NCI-H1048 (cell line): ENCODE data around the gene CHST15.

ENCODE experiments used
- DNase-seq: peaks from one replicate; lab custom pipeline; 2025; lab: John Stamatoyannopoulos, UW

The CHST15 gene

DNA sequence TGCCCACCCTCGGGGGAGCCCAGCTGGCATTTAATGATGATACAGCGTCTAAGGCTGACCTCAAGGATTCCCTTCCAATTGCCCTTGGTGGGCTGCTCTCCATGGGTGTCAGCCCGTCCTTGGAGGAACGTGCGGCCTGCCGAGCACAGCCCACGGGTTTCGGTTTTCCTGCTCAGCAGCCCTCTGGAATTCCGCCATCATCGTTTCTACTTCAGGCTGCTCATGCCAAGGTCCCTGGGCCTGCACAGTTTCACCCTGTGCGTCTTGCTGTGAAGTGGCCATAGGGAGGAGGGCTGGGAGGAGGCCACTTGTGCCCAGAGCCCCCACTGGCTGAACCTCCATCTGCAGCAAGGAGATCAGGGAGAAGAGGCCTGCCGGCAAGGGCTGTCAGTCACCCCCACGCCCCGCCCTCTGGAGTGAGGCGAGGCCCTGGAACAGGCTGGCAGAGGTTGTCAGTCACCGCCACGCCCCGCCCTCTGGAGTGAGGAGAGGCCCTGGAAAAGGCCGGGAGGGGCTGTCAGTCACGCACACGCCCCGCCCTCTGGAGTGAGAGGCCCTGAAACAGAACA is 82.8 kb downstream of the CHST15 start:
- no peak for DNase-seq

DNA sequence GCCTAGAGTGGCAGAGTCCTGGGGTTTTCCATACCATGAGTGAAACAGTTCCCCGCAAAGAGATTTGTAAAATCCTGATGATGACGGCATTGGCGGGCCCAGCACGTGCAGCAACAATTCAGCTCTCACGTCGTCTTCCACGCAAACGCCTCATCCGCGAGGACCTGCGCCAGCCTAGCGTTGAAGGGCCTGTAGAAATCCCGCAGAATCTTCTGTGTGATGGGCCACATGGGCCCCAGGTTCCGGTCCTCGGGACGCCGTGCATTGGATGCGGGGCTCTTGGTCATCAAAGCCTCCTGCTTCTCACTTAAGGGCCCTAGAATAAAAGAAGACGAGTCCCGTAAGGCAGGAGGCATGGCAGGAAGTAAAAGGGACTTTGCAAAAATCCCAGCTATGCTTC is 83.4 kb downstream of the CHST15 start:
- DNase-seq: no peak

DNA sequence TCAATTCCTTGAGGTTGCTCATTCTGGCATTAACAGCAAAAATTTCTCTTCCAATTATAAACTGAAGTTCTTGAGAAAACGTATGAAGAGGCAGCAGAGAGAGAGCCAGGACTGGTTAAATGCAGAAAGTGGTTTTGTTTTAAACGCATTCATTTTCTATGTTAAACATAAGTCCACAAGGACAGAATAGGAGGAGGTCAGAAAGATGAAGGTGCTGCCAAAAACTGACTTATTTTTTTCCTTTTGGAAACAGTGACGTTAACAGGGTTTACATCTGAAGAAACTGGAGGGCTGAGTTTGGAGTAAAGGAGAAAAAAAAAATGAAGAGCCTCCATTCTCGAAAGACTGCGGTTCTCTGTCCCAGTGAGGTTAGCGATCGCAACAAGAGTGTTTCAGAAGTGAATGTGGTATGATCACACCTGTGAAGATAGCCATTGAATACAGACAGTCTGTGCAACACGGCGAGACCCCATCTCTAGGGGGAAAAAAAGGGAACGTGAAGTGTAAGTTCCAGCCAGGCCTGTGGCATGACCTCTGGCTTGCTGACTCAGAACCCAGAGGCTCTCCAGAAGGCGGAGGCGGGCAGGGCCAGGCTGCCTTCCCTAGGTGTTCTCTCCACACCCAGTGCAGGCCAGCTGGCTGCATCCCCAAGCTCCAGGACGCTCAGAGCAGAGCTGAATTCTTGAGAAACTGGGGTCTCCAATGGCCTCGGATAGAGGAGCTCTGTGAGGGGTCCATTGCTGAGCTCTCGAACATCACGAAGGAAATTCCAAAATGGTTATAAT is 84.0 kb downstream of the CHST15 start:
- no peak for DNase-seq

DNA sequence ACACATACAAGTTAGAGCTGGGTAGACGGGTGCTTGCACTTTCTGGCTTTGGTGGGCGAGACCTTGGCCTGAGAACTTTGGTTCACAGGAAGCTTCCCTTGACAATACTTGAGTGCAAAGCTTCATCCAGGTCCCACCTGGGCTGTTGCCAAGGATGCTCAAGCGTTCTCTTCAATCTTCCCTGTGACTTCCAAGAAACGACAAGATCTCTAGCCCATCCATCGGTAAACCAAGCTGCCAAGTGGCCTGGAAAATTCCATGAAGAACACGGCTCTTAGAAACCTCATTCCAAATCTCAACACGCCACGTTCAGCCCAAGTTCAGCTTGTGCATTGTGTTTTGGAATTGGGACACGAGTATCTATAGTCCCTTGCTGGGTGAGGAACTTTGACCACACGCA is 84.7 kb downstream of the CHST15 start:
- no peak for DNase-seq

DNA sequence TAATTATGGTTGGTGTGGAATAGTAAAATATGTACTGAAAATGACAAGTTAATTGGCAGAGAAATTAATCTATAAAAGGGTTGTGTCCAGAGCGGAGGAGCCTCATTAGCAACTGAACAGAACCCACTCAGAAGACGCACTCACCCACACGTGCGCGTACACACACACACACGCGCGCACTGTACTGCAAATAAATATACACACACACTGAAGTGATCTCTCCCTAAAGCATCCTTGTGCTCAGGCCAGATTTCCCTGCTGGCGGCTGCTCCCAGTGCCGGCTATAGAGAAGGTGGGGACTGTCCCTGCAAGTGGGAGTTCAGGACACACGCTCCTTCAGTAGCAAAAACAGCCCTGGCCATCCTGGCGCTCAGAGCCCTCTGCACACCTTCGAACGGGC is 85.2 kb downstream of the CHST15 start:
- DNase-seq: no peak

DNA sequence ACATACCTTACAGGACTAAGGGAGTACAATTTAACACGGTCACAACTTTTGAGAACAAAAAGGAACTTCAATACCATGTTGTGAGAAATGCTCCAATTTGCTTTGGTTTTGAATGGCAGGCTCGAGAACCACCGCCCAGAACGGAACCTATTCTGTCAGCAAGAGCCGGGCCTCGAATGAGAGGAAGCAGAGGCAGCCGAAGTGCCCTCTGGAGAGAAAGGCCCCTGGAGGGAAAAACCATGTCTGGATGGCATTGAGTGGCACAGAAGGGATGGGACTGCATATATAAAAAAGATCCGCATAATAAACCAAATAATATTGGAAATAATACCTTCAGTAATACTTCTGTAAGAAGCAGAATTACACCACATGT is 85.6 kb downstream of the CHST15 start:
- DNase-seq: no peak

DNA sequence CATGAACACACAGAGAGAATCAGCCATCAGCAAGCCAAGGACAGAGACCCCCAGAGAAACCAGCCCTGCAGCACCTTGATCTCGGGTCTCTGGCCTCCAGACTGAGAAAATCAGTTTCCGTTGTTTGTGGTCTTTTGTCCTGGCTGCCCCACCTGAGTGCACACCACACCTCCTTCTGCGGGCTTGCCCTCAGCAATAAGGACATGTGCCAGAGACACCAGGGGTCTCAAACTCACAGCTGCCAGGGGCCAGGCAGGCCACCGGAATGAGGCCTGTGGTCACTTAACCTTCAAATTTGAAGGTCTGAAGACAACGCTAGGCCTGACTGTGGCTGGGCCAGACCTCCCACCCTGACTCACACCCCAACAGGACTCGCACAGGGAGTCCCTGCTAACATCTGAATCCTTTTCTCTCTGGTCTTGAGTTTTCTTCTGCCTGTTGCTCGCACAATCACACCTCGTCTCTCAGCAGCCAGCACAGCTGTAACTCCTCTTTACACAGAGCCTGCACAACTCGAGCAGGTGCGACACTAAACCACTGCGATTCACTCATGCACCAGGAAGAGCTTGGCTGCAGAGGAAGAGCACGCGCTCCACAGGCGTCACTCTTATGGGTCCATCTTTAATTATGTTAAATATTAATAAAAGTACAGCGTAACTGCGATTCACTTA is 86.2 kb downstream of the CHST15 start:
- DNase-seq: no peak

DNA sequence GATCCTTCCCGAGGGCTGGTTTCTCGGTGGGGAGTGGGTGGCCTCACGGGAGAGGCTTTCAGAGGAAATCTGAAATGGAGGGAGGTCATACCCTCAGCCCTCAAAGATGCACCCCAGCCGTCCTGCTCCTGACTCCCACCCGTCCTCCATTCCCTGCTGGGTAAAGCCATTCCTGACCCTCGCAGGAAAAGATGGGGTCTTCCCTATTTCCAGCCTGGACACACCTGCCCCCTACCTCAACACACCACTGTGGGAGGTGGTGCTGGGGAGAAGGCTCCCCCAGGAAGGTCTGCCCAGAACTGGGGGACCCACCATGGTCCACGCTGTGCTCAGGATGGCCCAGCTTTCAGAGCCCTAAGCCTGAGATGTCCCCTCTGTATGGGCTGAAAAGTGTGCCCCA is 86.9 kb downstream of the CHST15 start:
- DNase-seq: no peak

DNA sequence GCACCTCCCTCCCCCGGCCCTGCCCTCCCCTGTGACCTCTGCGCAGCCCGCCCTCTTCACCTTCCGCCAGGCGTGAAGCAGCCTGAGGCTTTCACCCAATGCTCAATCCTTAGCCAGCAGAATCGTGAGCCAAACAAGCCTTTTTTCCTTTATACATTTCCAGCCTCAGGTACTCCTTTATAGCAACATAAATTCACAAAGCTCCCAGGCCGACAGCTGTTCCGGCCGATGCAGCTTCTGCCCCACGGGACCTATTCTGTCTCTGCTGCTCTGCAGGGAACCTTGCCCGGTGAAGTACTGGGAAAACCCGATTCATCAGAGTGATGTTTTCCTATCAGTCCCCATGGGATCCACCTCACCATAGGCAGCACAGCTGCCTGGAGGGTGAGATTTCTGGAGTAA is 87.4 kb downstream of the CHST15 start:
- DNase-seq: no peak

DNA sequence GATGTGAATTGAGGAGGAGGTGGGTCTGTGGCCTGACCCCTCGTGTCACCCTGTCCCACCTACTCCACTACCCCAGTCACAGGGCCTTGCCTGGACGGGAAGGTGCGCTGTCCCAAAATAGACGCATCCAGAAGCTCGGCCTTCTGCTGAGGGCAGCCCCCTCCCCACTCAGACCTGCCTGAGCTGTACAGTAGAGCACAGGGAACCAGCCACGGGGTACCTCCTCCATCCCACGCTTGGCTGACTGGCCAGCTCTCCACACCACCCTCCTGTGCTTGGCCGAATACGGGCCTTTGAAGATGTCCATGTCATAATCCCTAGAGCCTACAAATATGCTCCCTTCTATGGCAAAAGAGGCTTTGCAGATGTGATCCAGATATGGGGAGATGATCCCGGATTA is 88.3 kb downstream of the CHST15 start:
- no peak for DNase-seq

DNA sequence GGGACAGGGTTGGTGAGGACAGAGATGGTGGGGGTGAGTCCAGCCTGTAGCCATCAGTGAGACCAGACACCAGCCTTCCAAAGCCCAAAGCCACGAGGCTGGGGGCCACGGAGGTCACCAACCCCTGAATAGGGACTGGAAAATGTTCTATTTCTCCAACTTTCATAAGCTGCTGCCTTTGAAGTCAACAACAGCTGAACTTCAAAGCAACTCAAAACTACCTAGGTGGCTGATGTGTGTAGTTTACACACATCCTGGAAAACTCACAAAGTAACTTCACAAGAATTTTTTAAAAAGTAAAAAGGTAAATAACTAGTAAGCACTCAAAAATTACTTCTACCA is 88.8 kb downstream of the CHST15 start:
- DNase-seq: no peak

DNA sequence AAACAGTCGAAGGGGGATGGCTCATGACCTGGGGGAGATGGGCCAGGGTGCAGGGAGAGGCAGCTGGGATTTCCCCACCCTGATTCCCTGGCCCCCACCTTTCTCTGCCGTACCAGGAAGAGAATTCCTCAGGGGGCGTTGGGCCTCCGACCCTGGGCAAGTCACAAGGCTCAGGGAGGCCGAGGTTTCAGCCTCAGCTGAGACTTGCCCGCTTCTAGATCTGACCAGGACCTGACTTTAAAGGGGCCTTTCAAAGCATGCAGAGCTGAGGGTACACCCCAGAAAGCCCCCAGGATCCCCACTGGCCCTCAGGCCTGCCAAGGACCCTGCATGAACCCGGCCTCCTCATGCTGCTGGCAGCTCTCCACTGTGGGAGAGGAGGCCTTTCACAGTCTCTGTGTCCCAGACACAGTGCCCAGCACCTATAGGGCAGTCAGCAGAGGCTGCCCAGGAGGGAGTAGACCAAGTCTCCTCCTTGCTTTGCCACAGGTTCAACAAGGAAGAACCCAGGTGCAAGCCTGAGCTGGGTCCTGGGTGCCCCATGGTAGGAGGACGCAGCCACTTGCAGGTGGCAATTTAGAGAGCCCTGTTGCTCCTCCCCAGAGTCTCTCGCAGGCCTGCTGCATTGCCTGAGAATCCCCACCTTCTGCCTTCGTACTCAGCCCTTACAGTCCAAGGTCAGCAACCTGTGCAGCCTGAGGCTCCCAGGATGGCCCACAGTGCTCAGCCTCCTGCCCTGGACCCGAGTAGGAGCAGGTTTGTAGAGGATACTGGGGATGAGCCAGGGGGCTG is 89.3 kb downstream of the CHST15 start:
- DNase-seq: no peak

DNA sequence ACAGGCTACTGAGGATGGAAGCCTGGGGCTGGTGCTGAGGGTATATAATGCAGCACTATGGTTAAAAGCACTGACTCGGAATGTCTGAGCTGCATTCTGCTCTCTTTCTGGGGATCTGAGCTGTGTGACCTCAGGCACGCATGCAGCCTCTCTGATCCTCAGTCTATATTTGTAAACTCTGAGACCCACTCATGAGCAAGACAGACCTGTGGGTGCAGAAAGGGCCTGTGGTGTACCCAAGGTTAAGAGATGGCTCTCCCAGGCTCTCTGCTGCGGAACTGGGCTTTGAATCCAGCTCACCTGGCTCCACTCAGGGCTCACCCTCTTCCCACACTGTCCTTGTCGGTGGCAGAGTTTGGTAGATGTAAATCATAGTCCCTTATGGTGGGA is 89.9 kb downstream of the CHST15 start:
- no peak for DNase-seq

DNA sequence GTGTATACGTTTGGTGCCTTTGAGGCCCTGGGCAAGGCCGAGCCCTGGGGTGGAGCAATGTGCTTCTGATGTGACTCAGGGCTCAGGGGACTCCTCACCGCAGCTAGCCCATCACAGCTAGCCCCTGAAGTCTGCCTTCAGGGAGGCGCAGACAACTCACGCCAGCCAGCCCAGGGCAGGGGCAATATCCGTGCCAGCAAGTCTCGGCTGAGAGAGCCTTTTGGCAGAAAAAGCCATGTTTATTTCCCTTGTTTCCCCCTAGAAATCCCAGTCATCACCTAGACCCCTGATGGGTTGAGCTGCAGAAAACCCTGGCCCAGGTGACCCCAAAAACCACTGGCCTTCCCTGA is 90.4 kb downstream of the CHST15 start:
- no peak for DNase-seq

DNA sequence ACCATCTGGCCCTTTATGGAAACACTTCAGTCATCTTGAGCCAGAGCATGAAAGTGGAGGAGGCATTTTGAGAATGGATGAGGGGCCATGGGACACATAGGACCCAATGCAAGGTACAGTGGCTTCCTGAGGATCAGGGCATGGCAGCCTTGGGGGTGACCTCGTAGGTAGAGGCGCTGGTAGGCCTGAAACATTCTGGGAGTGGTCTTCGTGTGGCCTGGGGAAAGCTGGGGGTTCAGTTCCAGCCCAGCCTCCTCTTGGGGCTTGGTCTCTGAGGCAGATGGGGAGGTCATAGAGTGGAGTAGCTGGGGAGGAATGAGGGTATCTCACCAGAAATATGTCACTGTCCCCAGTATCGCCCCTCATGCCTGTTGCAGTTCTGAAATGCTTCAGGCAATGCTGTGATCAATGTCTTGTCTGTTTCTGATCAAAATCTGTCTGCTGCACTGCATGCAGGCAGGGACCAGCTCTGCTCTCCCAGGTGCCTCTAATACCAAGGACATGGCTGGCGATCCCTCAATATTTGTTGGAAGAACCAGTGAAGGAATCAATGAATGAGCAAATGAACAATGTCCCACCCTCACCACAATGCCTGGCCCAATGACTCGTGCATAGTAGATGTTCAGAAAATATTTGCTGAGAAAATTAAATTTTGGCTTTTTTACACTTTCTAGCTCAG is 90.9 kb downstream of the CHST15 start:
- no peak for DNase-seq

DNA sequence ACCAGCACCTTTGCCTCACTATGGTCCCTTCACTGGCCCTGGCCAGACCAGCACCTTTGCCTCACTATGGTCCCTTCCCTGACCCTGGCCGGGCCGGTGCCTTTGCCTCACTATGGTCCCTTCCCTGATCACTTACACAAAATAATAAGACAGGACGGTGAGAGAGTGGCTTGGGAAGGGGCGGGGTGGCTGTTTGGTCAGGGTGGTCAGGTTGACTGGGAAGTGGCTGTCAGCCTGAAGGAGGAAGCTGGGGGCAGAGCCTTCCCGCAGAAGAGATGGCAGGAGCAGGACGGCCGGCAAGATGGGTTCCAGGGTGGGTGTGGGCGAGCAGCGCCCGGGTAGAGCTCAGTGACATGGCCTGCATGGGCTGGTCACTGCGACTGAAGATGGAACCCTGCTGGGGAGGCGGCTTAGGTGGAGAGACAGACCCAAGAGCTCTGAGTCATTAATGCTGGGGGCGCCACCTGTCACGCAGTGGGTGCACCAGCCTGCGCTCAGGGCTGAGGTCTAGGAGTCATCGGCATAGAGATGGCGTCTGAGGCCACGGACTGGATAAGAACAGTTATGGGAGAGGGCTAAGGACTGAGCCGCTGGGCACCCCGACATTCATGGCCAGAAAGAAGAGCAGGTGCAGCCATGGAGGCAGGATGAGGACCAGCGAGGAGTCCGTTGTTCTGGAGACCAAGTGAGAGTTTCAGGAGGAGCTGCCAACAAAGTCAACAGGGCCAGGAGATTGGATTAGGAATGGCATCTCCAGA is 91.8 kb downstream of the CHST15 start:
- DNase-seq: no peak

DNA sequence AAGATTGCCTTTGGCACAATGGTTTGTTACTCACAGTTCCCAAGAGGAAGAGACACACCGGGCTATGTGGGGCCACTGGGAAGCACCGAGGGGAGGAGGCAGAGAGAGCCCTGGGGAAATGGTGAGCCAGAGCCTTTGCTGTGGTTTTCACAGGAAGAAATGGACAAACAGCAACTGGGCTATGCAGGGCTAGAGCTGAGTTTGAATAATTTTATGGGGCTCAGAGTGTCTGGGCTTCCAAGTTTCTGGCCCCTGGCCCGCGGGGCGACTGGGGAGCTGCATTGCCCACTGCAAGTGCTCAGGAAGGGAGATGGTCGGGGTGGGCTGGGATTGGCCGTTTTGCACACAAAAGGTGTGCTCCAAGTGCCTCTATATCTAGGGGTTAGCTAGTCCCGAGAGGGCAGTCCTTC is 92.6 kb downstream of the CHST15 start:
- no peak for DNase-seq

DNA sequence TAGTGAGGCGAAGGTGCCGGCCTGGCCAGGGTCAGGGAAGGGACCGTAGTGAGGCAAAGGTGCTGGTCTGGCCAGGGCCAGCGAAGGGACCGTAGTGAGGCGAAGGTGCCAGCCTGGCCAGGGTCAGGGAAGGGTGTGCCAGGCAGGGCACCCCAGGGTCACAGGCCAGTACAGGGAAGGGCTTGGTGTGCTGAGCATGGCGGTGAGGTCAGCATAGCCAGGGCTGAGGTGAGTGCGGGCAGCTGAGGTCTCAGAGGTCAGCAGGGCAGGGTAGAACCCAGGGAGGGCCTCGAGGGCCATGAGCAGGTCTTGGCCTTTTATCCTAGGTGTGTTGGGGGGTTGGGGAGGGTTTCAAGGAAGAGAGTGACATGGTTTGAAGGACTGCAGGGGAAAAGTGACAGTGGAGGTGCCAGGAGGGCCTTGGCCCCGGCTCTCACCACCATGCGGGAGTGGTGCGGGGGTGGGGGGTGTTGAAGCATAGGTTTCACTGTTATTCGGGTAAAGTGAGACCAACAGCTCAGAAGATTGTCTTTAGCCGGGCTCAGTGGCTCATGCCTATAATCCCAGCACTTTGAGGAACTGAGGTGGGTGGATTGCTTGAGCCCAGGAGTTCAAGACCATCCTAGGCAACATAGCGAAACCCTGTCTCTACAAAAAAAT is 93.3 kb downstream of the CHST15 start:
- no peak for DNase-seq

DNA sequence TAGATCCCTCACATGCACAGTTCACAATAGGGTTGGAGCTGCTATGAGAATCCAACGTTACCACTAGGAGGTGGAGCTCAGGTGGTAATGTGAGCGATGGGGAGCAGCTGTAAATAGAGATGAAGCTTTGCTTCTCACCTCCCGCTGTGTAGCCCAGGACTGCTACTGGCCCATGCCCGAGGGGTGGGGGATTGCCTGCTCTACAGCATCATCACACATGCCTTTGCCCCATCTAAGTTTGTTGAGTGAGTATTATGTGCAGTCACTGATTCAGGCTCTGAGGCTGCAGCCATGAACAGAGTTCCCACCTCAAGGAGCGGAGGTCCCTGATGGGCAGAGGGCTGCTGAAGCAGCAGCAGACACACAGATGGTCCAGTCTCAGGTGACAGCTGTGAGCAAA is 94.1 kb downstream of the CHST15 start:
- DNase-seq: no peak

DNA sequence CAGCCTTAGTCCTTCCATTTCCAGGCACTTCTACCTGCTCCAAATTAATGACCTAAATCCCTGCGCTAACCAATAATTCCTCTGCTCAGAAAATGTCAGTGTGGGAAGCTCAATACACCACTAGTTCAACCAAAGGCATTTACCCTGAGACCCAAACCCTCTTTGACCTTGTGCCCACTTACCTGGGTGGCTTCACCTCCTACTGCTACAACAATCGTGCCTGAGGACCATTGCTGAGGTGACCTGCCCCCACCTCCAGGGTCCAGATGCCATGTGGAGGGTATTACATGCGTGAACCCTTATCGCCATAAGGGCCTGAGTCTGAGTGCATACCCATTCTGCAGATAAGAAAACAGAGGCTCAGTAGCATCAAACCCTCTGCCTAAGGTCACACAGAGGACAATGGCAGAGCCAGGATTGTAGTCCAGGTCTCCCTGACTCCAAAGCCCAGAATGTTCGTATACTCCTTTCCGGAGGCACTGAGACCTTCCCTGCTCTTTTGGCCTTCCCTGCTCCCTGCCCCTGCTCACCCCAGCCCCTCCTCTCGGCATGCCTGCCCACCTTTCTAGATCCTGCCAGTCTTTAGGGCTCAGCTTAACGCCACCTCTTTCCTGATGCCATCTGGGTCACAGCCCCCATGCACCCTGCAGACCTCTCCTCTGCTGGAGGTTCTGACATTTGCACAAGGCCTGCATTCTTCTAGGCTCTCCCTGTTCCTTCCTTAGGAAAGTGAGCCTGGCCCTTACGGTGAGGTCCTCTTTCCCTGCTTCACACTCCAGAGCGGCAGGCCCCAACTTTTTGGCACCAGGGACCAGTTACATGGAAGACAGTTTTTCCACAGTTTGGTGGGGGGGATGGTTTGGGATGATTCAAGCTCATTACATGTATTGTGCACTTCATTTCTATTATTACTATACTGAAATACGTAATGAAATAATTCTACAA is 94.9 kb downstream of the CHST15 start:
- DNase-seq: no peak
